HG02798 (cell line): Measurements from ENCODE around the gene KLF13.

ENCODE experiments used
- ATAC-seq: cut with Tn5 transposase; IDR thresholded peaks from one replicate; pipeline ENCODE4 v1.9.1; 2021; ENCODE audit warnings: mild to moderate bottlenecking; ENCODE audit not compliant: unreplicated experiment, poor library complexity

KLF13 gene

DNA sequence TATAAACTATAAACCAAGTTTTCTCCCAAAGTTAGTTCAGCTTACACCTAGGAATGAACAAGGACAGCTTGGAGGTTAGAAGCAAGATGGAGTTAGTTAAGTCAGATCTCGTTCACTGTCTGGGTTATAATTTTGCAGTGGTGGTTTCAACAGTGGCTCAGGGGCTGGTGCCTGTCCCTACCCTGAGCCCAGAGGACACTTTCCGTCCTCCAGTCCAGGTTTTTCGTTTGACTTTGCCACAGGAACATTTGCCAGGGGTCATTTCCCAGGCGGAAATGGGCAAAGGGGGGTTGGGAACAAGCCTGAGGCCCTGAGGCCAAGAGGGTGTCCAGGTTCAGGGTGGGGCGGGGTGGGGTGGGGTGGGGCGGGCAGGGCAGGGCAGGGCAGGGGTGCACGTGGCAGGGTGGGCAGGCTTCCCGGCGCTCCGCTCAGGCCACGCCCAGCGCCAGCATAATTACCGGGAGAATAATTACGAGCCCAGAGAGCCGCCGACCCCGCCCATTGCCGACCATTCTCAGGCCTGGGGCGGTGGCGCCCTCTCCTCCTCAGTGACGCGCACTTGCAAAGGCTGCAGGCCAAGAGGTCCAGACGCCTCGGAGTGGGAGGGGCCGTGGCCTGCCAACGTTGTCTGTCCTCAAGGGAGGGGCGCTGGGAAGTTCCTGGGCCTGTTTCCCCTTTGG is 70.4 kb downstream of the KLF13 start:
- no peak for ATAC-seq

GRCh38 chr15:31397851-31398661 is 71.4 kb downstream of the KLF13 start:
- ATAC-seq = no peak

DNA sequence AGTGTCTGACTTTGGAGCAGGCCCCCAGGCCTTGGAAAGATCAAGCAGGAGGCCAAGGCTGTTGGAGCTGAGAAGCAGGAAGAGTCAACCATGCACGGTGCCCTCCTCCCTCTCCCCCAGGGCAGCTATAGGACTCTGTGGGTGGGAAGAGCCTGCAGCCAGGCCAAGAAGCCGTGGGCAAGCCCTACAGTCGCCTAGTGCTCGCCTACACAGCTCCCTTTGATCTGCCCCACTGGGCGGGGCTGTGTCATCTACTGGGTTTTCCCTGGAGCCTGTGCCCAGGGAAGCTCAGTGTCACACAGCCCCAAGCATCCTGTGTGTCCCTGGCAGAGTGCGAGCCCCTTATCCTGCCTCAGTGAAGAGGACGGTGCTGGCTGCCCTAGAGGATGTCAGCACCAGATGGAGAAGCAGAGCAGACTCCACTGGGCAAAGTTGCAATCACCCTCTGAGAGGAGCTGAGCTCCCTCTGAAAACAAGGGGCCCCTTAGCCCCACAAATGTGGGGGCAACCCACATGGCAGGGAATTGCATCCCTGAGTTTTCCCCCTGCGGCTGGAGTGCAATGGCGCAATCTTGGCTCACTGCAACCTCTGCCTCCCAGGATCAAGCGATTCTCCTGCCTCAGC is 72.2 kb downstream of the KLF13 start:
- ATAC-seq = no peak

DNA sequence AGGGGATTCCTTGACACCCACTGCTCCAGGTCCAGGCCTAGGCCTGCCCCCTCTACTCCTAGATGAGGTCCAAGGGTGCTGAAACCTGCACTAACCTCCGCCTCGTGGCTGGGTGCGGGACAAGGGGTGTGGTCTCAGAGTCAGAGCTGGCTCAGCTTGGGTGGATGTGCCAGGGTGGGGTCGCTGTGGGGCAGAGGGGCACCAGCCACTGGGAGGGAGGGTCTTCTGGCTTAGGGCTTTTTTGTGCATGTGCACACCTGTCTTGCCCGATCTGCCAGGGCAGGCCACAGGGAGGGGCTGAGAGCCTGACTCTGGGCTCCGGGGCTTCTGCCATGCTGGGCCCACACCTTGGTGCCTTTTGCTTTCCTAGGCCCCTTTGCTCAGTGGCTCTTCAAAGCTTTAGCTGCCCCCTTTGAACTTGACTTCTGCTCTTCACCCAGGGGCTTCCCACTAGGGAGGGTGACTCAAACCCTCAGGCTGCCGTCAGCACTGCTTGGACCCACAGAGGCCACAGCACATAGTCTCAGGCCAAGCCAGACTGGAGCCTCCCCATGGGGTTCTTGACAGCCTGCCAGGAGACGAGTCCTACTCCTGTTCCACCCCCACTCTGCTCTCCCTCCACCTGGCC is 73.0 kb downstream of the KLF13 start:
- ATAC-seq = no peak

DNA sequence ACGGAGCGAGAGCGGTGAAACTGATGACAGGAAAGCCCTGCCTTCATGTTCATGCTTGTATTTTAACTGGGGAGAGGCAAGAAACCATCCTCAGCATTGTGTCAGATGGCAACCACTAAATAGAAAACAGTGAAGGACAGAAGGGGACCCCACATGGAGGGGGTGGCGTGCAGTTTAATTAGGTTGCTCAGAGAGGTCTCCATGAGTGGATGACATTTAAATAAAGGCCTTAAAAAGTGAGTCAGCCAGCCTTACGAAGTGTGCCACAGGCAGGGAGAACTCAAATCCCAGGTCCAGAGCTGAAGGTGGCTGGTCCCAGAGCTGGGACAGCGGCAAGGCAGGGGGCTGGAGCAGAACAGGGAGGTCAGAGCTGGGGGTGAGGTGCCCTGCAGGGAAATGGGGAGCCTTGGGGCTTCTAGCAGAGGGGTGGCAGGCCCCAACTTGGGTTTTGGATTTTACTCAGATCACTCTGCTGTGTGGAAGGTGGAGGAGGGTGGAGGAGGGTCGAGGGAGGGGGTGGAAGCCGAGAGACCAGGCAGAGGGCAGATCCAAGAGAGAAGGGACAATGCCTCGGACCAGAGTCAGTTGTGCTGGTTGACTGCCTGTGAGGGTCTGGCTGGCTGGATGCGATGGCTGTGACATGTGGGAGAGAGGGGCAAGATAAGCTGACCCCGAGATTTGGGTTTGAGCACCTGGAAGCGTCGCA is 73.7 kb downstream of the KLF13 start:
- ATAC-seq = no peak

DNA sequence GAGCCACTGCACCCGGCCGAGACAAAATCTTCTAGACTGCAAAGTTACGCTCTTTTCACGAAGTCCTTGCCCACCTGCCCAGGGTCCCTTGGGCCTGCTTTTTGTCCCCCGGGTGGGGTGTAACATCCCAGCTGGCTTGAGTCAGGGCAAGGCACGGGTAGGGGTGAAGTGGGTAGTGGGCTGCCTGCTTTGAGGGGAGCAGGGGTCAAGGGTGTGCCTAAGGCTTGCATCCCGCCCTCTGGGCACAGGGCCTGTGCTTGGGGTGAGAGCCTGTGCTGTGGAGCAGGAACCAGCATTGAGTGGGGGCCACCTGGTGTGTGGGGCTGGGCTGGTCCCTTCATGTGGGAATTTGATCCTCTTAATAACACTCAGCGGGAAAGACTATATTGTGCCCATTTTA is 74.6 kb downstream of the KLF13 start:
- no peak for ATAC-seq

DNA sequence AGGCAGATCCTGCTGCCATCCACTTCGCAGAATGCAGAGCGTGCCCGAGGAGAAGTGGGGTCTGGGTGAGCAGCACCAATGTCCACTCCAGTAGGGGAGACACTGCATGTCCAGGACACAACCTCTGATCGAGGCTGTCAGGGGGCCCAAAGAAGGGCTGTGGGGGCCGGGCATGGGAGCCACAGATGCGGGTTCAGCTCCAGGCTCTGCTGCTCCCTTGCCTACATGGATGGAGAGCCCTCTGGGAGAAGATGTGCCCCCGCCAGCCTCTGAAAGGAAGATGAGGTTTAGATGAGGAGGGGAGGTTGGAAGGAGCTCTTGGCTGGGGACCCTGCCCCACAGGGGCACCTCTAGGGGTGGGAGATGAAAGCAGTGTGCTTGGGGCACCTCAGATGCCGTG is 75.4 kb downstream of the KLF13 start:
- no peak for ATAC-seq

DNA sequence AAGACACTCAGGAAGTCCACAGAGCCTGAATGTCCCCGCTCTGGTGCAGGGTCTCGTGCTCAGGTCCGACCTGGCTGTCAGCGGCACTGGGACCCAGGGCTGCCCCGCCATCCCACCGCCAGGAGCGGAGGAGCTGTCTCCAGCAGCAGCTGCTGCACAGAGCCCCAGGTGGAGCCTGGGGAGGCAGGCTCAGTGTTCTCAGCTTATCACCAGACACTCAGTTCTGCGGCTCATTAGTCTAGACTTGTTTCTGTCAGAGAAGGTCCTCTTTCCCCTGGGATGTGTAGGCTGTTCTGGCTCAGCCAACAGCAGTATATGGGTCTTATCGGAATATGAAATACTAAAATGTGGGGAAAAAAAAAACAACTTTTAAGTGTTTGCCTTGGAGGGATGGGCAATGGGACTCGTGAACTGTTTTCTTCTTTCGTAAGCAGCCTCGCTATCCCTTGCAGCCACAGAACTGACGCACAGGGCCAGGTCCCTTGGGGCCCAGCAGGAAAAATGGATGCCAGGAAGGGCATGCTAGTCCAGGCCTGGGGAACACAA is 75.9 kb downstream of the KLF13 start:
- no peak for ATAC-seq

DNA sequence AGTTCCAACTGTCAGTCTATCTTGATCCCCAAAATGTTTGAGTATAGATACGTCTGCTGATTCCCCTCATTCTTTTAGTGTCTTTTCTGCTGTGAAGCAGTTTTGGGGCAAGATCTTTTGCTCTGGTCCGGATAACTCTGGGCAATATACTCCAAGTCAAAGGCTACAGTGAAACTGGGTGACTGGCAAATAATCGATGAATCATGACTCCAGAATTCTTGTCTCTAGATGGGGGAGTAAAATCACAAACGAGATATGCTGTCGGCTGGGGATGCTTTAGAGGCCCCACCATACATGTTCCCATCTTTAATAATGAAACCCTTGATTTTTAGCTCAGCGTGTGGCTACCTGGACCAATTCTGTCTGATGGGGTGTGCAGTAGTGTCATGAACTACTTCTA is 76.5 kb downstream of the KLF13 start:
- ATAC-seq = no peak

DNA sequence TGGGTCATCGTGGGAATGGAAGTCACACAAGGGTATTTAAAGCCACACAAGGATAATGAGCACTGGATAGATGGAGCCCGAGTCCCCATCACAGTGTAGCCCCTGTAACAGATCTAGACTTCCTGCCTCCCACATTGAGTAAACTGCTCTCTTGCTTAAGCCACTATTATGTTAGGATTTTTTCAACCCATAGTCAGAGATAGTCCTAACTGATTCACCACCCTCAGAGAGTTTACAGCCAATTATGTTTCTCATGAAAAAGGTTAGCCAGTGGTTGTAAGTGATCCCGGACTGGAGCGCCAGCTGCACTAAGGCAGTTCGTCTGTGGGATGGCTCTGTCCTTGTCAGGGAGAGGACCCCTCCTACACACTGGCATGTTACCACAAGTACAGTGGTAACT is 77.0 kb downstream of the KLF13 start:
- no peak for ATAC-seq

DNA sequence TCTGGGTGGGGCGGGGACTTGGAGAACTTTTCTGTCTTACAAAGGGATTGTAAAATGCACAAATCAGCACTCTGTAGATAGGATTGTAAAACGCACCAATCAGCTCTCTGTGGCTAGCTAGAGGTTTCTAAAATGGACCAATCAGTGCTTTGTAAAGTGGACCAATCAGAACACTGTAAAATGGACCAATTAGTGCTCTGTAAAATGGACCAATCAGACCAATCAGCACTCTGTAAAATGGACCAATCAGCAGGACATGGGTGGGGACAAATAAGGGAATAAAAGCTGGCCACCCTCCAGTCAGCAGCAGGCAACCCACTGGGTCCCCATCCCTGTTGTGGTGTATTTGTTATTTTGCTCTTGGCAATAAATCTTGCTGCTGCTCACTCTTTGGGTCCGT is 77.7 kb downstream of the KLF13 start:
- no peak for ATAC-seq

DNA sequence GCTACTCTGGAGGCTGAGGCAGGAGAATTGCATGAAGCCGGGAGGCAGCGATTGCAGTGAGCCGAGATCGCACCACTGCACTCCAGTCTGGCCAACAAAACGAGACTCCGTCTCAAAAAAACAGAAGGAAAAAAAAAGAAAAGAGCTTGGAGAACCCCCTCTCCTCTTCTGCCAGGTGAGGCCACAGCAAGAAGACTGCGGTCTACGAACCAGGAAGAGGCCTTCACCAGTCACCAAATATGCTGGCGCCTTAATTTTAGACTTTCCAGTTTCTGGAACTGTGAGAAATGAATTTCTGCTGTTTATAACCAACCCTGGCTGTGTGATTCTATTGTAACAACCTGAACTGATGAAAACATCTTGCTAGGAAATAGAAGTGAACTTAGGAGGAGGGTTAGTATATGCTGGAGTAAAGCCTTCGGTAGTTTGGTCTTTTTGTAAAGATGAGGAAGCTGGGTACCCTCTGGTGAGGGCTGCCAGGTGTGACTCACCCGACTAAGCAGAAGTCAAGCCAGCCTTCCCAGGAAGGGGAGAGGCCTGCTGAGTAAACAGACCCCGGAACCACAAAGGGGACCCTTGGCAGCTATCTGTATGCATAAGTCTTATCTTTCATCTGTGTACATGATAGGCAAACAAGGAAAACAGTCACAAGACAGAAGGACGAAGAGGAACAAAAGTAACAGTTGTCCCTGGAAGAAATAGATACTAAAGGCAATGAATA is 78.7 kb downstream of the KLF13 start:
- no peak for ATAC-seq

DNA sequence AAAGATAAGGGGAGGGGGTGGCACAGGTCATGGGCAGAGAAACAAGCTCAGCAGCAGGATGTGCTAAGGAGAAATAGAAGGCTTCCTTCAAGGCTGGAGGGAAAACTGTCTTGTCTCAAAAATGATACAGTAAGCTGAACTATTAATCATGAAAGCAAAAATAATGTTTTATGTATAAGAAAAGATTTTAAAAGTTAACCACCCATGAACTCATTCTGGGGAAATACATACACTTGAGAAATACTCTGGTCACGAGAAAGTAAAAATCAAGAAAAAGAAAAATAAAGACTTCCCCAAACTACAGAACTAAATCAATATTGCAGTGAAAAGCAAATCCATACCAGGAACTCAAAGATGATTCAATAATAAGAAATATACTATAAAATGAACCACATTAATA is 80.7 kb downstream of the KLF13 start:
- ATAC-seq = no peak

DNA sequence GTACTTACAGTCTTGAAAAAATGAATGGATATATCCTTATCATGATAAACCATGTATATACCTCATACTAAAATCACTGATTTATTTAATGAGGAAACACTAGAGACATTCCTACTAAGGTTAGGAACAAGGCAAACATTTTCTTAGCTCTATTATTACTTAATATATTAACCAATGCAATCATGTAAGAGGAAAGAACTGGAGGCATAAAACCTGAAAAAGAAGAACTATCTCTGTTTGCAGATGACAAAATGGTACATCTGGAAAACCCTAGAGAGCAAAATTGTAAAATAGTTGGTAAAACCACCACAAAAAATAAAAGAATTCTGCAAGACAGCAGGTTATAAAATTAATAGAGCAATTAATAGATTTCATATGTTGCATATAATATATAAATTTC is 81.2 kb downstream of the KLF13 start:
- ATAC-seq = no peak

GRCh38 chr15:31408724-31409123 is 82.1 kb downstream of the KLF13 start:
- no peak for ATAC-seq

DNA sequence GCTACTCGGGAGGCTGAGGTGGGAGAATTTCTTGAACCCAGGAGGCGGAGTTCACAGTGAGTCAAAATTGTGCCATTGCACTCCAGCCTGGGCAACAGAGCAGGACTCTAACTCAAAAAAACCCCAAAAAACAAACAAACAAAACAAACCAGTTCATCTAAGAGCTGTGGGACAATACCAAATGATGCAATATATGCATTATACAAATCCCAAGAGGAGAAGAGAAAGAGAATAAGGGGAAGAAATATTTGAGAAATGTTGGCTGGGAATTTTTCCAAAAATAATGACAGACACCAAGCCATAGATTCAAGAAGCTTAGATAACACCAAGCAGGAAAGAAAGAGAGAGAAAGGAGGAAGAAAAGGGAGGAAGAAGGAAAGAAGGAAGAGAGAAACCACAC is 82.5 kb downstream of the KLF13 start:
- ATAC-seq = no peak

DNA sequence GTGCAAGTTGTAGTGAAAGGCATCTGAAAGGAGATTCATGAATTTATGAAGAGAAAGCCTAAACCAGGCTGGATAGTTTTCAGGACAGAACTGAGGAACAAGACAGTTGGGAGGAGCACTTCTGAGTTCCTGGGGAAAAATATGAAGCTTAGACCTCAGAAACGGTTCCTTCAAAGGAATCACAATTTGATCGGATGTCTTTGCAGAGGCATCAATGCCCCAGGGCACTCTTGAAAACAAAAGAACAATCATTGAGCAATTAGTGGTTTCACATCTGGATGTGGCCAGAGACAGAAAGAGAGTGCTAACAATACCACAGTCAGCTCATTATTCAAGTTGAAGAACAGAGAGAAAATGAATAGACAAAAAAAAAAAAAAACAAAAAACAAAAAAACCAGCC is 86.2 kb downstream of the KLF13 start:
- no peak for ATAC-seq

- ATAC-seq = no peak
These were observed 88.6 kb downstream of the KLF13 start for GRCh38 chr15:31415201-31415600.

DNA sequence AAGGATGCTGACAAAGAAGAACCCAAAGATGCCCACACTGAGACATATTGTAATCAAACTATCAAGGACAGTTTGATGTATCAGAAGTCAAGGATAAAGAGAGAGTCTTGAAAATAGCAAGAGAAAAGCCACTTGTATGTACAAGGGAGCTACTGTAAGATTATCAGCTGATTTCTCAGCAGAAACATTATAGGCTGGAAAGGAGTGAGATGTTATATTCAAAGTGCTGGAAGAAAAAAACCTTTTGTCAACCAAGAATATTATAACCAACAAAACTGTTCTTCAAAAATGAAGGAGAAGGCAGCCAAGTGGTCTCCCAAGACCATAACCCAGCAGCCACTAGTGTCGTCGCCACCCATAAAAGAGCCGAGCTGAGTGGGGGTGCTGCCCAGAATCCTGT is 93.2 kb downstream of the KLF13 start:
- no peak for ATAC-seq

DNA sequence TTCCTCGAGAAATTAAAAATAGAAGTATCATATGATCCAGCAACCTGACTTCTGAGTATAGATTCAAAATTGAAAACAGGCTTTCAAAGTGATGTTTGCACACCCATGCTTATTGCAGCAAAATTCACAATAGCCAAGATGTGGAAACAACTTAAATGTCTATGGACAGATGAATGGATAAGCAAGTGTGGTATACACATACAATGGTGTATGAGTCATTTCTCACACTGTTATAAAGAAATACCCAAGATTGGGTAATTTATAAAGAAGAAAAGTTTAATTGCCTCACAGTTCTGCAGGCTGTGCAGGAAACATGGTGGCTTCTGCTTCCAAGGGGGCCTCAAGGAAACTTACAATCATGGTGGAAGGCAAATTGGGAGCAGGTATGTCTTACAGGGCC is 100.8 kb downstream of the KLF13 start:
- no peak for ATAC-seq
